ENCODE results near the gene COQ10A.

GRCh38 chr12:56308714-56309113 is 42.0 kb downstream of the COQ10A start:
- TF ChIP-seq EP300 (IDR thresholded peaks at IDR 0.05; ENCODE audit: borderline replicate concordance) (no peak), REST (IDR thresholded peaks at IDR 0.05; ENCODE audit: low read depth) (no peak), RAD21 (IDR thresholded peaks at IDR 0.05; ENCODE audit: low read depth) (no peak), MAX (IDR thresholded peaks at IDR 0.05) (no peak), CREB1 (IDR thresholded peaks at IDR 0.05; ENCODE audit: low read depth) (no peak), TAF1 (IDR thresholded peaks at IDR 0.05; ENCODE audit: low read depth) (no peak), FOXM1 (IDR thresholded peaks at IDR 0.05; ENCODE audit: borderline replicate concordance, low read depth) (no peak), YY1 (IDR thresholded peaks at IDR 0.05; ENCODE audit: low read depth) (no peak), TEAD4 (IDR thresholded peaks at IDR 0.05) (no peak), ZBTB7A (IDR thresholded peaks at IDR 0.05; ENCODE audit: low read depth) (no peak)

Data from Ishikawa (cell line).